Stimulated activated CD8-positive, alpha-beta memory T cell treated with anti-CD3 and anti-CD28 coated beads, Interleukin-15, amount 100 ng/mL, for 48 hours (primary cell): ENCODE data around the gene BBX.
A peak's percentile ranks its signal among the peaks of the same experiment; 100 is the strongest.

Experiments used
- DNase-seq, 2 donors: peaks; one replicate each; pipeline ENCODE4 v3.0.0-alpha.2; 2020; ENCODE audit warnings: low read depth in 2 of 2

BBX gene

DNA sequence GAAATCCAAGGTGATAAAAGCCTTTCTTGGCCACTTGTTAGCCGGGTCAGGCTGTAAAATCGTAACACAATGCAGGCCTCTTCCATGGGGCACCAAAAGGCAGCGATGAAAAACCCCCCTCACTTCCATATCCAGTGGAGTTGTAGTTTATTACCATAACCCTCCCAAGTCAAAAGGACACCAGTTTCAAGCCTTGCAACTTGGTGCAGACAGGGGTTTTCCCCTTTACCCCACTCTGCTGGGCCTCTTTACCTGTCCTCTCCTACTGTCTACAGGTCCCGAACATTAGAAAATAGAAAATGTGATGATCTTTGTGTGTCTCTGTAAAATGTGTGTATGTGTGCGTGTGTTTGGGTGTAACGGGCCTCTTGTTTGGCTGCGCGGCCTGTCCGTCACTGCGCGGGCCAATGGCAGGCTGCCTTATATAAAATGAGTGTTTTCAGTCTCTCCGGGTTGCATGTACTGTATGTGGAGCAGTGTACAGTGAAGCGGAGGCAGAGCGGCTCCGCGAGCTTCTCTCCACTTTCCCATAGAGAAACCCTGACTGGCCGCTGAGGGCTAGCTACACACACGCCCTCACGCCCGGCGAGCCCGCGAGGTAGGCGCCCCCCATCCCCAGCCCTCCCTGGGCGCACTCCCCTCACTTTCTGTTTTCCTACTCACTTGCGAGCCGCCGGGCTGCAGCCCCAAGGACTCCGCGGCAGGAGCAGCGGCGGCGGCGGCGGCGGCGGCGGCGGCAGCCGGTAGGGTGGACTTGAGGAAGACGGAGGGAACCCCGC lies at the start of gene BBX:
Gene BBX, plus strand, starts transcription at position 453 of the 779 bp plus-strand sequence. CDS start 187,499 bp downstream, outside the sequence.
- DNase-seq = peak; percentile 76 to 83

DNA sequence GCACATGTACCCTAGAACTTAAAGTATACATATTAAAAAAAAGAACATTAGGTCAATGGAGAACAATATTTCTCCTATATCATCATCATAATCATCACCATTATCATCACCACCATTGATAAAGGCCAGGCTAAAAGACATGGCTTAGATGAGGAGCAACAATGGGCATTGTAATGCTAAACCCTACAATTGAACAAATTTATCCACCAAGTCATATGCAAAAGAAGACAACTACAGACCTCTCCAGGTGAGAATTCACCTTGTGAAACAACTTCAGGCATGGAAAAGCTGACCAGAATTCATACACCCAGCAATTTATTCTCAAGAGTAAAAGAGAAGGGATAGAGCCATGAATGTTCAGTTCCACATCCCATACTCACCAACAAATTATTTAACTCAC lies 46.3 kb upstream of the BBX start:
- DNase-seq = no peak

DNA sequence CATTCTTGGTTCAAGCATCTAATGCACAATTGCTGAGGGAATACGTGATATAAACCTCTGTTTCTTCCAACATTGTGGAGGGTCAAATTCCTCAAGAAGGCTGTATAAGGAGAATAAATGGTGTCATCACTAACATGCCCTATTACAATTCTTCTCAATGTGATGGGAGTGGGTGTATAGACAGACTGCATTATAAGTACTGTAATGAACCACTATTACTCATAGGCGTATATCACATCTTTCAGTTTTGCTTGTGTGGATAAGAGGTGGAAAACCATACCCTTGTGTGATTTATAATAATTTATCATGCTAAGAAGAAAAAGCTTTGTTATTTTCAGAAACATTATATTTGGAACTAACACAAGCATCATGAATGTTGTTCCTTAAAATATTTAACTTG lies 35.3 kb upstream of the BBX start:
- no peak for DNase-seq

DNA sequence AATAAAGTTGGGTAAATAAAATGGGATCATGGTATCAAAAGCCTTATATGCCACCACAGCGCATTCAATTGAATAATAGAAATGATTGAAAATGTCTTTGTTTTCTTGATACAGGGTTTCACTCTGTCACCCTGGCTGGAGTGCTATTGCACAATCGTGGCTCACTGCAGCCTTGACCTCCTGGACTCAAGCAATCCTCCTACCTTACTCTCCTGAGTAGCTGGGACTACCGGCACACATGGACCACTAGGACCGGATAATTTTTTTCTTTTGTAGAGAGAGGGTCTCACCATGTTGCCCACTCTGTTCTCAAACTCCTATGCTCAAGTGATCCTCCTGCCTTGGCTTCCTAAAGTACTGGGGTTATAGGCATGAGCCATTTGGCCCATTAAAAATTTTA lies 33.8 kb upstream of the BBX start:
- DNase-seq = no peak

DNA sequence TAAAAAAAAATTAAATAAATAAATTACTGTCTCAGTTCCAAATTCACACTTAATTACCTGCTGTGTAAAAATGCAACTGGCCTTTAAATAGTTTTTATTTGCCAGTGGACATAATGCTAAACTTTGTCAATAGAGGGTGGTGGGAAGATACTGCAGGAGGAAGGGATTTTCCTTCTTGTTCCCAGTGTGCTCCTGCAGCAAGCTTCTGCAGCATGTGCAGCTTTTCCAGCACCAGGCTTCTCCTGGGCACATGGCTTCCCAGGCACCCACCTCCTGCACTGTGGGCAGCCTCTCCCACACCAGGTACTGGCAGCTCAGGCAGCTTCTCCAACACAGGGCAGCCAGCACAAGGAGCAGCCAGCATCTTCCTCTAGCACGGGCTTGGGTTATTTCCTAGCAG lies 29.6 kb upstream of the BBX start:
- no peak for DNase-seq

DNA sequence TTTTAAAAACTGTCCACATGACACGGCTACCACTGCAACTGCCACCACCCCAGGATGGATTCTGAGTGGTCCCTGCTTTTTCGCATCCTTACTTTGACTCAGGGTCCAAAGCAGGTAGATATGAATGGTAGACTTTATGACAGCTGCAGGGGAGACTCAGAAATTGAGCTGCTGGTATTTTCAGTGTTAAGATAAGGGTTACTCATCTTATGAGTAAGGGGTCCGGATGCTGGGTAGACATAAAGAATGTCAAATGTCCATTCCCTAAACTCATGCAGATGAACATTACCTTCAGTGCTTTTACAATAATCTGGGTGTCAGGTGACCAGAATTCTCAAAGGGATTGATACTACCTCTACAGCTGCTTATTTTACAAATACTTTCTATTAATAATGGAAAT lies 25.9 kb upstream of the BBX start:
- no peak for DNase-seq

DNA sequence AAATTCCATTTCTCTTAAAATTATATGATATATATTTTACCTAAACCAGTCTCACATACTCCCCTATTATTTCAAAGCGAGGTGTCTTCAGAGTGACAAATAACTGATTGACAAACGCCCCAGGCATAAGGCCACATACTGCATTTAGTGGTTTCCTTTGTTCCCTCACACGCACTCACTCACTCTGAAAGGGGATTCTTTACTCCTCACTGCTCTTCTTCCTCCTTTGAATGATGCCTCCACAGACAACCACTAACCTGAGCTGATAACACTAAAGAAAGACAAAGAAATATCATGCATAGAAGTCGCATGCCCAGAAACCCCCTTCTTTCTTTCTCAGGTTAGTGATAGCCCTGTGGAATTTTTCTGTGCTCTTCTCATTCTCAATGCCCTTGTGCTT lies 24.1 kb upstream of the BBX start:
- DNase-seq = no peak

DNA sequence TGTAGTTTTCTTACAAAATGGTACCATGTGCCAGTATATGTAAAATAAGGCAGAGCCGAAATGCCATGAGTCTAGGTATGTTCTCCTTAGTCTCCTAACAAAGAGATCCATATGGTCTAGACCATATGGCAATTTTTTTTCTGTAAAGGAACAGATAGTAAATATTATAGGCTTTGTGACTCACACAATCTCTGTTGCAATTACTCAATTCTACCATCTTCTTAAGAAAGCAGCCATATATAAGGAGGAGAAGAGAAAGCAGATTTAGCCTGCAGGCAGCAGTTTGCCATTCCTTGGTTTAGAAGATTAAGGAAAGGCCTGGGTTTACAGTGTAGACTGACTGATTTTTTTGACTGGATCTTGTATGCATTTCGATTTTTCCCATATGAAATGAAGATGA lies 16.3 kb upstream of the BBX start:
- DNase-seq = no peak

DNA sequence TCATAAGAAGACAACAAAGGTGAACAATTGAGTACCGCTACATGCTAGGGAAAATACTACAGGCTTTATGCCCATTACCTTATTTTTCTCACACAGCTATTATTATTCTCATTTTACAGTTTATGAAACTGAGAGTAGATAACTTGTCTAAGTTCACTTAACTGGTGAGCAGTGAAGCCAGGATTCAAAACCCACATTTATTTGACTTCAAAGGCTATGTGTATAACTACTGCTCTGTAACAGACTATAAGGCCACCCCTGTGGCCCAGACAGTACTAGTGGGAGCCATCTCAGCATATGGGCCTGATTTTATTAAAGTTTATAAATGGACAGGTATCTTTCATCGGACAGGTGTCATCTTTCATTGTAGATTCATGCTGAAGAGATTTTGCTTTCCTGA lies 14.4 kb upstream of the BBX start:
- no peak for DNase-seq

DNA sequence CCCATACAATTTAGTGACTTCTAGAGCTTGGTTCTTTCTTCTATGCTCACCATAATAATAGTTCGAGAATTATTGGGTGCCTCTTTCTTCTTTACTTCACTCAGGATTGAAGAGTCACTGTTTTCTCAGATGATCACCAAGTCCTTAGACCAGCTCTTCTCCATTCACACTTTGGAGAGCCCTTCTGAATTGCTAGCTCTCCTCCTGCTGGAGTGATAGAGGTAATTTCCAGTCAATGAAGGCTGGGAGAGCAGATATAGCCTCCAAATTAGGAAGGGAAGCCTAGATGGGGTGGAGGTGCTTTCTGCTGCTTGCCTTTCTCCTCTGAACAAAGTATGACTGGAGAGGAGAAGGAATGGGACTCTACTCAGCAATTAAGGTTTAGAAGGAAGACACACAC lies 10.7 kb upstream of the BBX start:
- DNase-seq = no peak

DNA sequence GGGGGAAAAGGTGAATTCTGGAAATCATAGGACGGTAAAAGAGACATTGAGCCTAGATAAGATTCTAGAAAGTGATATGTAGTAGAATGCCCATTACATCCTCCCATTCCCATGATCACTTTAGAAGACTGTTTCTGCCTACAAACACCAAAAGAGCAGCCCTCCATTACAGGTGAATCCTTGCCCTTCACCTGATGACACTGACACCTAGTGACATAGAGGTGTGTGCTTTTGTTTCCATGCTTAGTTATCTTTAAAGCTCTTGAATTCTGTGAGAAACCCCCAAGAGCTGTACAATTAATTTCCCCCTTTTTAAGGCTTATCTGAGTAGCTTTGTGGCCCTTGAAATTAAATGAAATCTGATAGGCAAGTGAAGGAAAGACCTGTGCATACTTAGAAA lies 8.3 kb upstream of the BBX start:
- no peak for DNase-seq

DNA sequence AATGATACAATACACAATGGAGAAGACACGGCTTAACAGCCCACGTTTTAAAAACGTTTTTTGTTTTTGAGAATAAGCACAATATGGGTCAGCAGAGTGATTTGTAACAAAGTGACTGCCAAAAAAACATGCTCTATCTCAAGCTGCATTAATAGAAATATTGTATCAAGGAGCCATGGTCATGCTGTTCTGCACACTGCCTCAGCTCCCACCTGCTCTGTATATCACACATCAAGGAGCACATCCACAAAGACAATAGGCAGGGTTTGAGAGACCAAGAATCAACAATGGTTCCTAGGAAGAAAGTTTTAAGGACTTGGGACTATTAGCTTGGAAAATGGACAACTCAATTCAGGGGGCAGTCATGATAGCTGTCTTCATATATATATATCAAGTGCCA lies 6.3 kb upstream of the BBX start:
- DNase-seq = no peak

DNA sequence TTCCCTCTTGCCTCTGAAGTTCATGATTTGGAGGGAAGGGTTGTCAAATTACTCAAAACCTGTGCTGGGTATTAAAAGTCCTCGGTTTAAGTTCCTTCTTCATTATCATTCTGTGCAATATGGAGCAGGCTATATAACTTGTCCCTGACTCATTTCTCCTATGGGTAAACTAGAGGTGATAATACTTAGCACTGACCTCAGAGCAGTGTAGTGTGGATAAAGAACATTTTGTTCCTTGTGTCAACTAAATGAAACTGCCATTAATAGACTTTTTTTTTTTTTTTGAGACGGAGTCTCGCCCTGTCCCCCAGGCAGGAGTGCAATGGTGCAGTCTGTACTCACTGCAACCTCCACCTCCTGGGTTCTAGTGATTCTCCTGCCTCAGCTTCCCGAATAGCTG lies 2.2 kb upstream of the BBX start:
- DNase-seq = no peak

DNA sequence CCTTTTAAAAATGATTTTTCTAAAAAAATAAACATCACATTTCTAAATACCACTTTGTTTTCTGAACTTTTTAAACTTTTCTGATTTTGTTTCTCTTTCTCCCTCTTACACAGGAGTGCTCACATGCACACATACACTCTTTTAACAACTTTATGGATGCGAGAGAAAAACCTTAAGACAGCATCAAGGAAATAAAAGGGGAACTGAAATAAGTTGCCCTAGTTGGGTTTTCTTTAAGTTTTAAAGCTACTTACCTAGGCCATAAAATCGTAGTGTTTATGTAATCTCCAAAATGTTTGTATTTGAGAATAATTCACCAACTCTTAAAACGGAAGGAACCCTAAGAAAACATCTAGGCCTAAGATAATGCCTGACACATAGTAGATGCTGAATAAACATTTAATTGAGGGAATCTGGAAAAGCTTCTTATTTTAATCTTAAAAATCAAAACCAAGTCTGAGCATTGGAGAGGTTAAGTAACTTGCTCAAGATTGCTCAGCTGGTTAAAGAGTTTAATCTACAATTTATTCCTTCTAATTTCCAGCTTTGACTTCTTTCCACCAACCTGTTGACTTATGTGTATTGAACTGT lies 1.2 kb upstream of the BBX start:
- DNase-seq = no peak

DNA sequence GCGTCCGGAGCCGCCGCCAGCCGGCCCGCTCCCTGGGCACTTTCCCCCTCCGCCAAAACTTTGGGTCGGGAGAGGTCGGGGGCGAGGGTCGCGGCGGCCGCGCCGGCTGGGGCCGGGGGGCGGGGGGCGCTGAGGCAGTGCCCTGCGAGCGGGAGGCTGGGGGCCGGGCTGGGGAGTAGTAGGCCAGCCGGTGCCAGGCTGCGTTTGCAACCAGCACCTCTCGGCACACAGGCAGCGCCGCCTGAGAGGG lies 452 bp downstream of the BBX start:
- no peak for DNase-seq

DNA sequence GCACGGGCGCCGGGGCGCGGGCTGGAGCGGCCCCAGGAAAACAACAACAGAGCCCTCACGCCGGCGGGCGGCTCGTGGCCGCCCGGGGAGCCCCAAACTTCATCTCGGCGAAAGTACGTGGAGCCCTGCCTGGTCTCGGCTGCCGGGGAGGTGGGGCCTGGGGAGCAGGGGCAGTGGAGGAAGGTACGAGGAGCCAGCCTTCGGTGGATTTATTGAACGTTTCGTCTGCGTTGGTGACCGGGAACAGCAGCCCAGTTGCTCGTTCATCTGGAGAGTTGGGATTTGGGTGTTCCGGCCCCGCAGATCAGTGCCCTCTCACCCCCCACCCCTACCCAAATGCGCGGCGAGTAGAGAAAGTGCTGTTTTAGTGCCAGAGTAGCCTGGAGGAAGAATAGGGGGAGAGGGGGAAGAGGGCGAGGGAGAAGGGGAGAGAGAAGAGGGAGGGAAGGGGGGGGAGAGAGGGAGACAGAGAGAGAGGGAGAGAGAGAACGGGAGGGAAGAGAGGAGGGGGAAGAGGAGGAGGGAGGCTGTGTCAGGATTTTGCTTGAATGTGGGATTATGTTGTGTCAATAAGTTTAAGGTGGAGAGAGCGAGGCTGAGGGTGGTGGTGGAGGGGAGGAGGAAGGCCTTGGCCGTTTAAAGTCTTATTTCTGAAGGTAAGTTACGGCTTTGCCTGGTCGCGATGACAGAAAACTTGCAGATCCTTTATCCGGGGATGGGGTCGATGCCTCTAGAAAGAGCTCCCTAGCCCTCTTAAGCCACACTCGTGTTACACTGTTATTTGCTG lies 970 bp downstream of the BBX start:
- peak; percentile 30 to 33 for DNase-seq

DNA sequence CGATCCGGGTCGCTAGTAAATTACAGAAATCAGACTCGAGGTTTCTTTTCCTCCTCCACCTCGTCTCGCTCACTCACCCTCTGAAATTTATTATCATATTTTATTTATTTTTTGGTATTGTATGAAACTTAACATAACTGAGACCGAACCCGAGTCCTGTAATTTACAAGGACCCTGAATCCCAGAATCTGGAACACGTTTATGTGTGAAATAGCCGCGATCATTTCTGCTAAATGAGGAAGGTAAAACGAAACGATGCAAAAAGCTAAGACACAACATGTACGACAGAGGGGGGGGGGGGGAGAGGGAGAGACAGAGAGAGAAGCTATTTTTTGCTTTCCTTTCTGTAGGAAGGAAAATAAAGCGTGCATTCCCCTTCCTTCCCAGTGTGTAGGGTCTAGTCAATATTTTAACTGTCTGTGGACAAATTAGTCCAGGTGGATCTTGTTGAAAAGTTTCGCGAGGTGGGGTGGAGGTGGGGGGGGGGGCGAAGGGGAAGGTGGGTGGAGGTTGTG lies 1.6 kb downstream of the BBX start:
- no peak for DNase-seq

DNA sequence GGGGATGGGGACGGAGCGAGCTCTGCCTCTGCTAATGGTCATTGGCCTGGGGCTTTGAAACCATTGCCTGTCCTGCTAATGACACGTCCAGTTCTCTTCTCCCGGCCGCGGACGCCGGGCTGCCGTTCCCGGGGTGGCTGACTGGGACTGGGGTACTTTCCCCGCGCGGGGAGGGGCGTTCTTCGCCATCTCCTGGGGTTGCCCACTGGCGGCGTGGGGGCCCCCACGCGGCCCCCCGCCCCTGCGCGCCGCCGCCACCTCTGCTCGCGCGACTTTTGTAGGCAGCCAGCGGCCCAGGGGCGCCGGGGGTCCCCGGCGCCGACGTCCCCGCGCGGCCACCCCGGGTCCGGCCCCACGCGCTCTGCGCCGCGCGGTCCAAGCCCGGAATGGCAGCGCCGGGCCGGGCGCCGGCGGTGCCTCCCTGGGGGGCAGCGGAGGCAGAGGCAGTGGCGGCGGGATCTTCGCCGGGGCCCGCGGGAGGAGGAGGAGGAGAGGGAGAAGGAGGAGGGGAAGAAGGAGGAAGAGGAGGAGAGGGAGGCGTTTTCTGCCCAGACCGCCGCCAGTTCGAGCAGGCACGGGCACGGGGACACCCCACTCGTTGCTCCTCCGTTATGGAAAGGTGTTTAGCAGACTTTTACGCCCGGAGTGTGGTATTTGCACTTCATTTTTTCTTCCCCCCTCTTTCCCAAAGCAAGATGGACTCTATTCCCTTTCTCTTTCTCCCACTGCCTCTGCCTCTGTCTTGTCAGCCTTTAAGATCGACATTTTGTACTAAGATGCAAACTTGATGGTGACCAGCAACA lies 2.3 kb downstream of the BBX start:
- DNase-seq = peak in 1 of 2 donors; percentile 5

DNA sequence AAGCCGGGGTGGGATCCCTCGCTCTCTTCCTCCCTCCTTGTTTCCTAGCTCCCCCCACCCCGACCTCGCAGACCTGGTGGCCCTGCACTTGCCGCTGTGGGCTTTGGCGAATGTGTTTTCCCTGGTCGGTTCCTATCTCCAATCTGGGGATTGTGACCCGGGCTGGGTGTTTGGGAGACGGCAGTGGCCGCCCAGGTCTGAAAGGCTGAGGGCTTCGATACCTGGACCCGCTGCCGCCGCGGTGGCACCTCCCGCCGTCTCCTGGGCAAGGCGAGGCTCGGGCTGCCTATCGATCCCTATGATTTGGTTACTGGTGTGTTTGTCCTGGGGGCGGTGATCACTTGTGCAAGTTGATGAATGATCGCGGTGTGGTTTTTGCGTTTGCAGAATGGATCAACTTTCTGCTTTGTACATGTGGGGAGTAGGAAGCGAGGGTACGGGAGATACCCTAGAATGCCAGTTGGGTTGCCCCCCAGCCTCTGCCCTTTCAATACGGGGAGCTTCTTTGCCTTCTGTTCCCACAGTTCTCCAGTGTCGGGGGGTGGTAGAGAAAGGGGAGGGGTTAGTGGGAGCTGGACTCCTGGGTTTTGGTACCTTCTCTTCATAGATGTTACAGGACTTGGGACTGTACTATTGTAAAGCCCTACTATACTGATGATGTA lies 3.0 kb downstream of the BBX start:
- DNase-seq = no peak

DNA sequence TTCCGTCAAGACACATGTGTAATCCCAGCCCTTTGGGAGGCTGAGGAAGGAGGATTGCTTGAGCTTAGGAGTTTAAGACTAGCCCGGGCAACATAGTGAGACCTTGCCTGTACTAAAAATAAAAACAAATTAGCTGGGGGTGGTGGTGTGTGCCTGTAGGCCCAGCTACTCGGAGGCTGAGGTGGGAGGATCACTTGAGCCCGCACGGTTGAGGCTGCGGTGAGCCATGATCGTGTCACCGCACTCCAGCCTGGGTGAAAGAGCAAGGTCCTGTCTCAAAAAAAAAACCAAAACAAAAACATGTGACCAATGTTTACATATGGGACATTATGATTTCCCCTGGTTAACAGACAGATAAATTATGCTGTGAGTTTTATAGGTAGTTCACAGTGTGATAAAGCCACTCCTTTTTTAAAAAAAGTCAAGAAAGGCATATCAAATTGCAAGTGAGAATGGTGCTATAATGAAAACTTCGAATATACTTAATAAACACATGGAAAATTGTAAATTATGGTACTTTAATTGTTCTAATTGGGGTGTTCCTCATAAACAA lies 9.2 kb downstream of the BBX start:
- no peak for DNase-seq

DNA sequence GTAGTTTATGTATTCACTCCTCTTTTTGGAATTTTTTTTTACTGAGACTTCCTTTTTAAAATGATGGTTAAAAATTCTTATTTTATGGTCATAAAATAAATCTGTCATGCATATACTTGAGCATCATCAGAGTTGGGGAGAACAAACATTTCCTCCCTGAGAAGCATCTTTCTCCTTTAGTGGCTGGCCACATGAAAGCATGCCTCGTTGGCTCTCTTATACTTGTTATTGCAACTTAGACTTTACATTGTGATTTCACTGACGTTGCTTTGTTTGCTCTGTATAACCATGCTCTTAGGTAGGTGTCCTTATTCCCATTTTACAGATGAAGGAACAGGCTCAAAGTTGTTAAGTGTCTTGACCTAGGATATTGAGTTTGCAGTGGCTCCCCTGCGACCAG lies 18.1 kb downstream of the BBX start:
- DNase-seq = no peak
